ENCODE data around the gene ANAPC15. TPM values are rescaled to one million over a fixed set of nuclear protein-coding genes. Genes with fewer than 3 reads are reported as not detected.
A peak's percentile ranks its signal among the peaks of the same experiment; 100 is the strongest.

The ANAPC15 gene
- total RNA-seq, 1 donor, result 24.5 TPM

DNA sequence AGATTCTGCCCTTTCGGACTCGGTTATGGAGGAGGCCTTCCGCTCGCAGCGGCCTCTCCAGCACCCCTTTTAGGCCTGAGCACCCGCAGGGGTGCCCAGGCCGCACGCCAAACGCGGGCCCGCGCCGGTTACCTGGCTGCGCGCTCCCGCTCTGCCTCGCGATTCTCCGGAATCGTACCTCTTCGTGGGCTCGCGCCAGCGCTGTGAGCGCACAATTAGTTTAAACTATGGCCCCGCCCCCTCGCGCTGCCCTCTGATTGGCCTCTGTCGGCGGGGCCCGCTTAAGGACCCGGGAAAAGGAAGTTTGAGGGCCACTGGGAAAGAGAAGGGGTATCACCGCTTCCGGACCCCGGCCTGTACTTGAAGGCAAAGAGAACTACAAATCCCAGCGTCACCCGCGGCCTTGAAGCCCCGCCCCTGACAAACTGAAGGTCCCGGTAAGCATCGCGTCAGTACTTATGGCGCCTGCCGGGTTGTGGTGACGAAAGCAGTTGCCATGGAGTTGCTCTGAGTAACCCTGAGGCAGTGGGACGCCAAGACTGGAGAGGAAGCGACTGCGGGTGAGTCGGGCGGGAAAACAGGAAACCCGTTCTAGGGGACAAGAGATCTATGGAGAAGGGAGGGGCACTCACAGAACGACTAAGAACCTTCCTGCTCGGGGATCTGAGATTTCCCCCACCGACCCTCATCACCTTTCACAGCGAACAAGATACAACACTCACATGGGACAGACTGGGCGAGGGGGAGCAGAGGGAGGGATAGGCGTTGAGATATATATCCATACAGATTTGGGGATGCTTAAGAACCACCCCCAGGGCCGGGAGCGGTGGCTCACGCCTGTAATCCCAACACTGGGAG is 31.9 kb downstream of the ANAPC15 start, which contains the start of the genes LRRC51 and NUMA1:
Gene LRRC51, plus strand, starts transcription at position 525 of the 858 bp plus-strand sequence. CDS start 8,234 bp downstream, outside the sequence.
Gene NUMA1, minus strand, starts transcription at position 217 of the 858 bp plus-strand sequence. CDS start 44,599 bp downstream, outside the sequence.
- DNase-seq (ENCODE audit: low read depth), result peak; percentile 100
- TF ChIP-seq, protein P1, sequence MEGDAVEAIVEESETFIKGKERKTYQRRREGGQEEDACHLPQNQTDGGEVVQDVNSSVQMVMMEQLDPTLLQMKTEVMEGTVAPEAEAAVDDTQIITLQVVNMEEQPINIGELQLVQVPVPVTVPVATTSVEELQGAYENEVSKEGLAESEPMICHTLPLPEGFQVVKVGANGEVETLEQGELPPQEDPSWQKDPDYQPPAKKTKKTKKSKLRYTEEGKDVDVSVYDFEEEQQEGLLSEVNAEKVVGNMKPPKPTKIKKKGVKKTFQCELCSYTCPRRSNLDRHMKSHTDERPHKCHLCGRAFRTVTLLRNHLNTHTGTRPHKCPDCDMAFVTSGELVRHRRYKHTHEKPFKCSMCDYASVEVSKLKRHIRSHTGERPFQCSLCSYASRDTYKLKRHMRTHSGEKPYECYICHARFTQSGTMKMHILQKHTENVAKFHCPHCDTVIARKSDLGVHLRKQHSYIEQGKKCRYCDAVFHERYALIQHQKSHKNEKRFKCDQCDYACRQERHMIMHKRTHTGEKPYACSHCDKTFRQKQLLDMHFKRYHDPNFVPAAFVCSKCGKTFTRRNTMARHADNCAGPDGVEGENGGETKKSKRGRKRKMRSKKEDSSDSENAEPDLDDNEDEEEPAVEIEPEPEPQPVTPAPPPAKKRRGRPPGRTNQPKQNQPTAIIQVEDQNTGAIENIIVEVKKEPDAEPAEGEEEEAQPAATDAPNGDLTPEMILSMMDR (IDR thresholded peaks at IDR 0.05; ENCODE audit: insufficient read depth, low read length), result no peak
- peak within 1 kb of the TSS; percentile 82 for H3K4me3 ChIP-seq (ENCODE audit: low read depth, low read length)

DNA sequence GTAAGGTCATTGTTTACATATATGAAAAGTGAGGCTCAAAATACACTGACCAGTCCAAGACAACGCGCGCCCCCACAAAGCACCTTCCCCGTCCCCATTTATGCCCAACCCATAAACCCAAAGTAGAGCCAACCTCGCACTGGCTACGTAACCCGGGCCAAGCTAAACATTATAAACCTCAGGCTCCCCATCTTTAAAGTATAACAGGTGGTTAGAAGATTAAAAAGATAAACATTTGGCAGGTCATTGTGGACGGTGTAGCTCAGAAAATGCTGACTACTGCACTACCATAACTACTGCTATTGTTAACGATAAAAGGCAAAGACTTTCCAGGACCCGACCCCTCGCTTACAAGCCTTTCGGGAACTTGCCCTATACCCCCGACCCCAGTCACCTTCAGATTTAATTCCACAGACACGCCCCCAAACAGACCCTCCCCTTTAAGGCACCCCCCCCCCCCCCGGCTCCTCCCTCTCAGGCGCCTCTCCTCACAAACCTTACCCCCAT is 32.6 kb downstream of the ANAPC15 start:
- H3K4me3 ChIP-seq (ENCODE audit: low read depth, low read length), result peak overlapping the region; percentile 80
- peak; percentile 17 for DNase-seq (ENCODE audit: low read depth)
- TF ChIP-seq, protein P1 (IDR thresholded peaks at IDR 0.05; ENCODE audit: insufficient read depth, low read length), result no peak

DNA sequence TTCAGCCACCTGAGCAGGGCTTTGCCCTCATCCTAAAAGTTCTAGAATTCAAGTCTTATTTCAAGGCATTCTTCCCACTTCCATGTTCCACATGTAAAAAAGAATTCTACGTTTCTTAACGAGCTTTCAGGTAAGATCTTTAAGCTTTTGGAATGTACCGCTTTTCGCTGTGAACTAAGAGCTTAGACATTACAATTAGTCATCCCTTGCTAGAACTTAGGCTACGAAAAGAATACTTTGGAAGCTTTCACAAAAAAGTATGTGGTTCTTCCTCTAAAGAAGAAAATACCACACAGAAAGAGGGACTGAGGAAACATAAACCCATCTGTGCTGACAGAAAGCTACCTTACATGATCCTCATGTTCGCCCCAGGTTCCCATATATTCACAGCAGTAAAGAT is 34.0 kb downstream of the ANAPC15 start:
- peak overlapping the region; percentile 80 for H3K4me3 ChIP-seq (ENCODE audit: low read depth, low read length)
- DNase-seq (ENCODE audit: low read depth), result peak; percentile 37
- TF ChIP-seq, protein P1 (IDR thresholded peaks at IDR 0.05; ENCODE audit: insufficient read depth, low read length), result no peak

DNA sequence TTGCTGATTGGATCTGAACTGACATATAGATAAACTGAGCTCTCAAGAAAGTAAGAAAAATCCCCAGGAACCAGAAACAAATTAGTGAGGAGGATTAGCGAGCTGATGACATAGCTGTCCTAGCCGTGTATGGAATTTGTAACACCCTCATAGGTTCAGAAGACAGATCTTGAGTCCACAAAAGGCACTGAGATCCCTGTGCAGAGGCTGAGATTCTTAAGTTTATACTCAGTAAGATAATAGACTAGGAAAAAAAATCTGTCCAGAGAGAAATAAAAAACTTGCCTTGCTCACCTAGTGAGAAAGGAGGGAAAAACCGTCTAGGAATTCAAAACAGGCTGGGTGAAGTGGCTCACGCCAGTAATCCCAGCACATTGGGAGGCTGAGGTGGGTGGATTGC is 36.7 kb downstream of the ANAPC15 start:
- no peak for DNase-seq (ENCODE audit: low read depth)
- H3K4me3 ChIP-seq (ENCODE audit: low read depth, low read length), result no peak overlapping the region
- TF ChIP-seq, protein P1 (IDR thresholded peaks at IDR 0.05; ENCODE audit: insufficient read depth, low read length), result no peak

DNA sequence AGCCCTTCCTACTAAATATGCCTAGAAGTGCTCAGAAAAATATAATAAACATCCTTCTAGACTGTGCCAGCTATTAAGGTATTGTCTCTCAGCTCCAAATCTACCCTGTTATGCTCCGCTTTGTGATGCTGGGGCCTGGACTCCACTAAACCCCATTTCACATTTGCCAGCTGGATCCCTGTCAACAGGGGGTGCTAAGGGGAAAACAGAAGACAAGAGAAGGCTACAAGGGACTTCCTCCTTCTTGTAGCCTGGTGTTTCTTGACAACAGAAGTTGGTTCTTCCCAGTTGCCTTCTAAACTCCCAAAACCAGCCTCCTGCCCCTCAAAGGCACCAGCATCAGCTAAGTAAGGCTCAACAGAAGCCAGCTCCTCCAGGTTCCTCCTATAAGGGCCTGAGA is 37.4 kb downstream of the ANAPC15 start:
- no peak overlapping the region for H3K4me3 ChIP-seq (ENCODE audit: low read depth, low read length)
- TF ChIP-seq, protein P1 (IDR thresholded peaks at IDR 0.05; ENCODE audit: insufficient read depth, low read length), result no peak
- no peak for DNase-seq (ENCODE audit: low read depth)

DNA sequence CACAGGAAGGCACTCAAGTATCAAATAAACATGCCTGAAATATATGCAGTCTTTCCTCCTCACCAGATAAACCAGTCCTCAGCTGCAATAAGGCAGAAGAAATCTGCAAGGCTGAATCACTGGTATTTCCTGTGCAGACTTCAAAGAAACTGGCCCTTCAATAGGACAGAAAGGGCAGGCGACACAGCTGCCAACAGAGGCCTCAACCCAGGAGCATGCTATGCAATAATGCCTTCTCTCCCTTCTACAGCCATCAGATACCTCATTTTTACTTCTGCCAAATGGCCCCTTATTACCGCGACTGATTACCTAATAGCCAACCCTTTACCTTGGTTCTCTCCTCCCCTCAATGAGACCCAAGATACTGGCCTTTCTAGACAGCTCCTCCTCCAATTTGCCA is 40.1 kb downstream of the ANAPC15 start:
- H3K4me3 ChIP-seq (ENCODE audit: low read depth, low read length), result no peak overlapping the region
- TF ChIP-seq, protein P1 (IDR thresholded peaks at IDR 0.05; ENCODE audit: insufficient read depth, low read length), result no peak
- DNase-seq (ENCODE audit: low read depth), result peak; percentile 84

All from fibroblast of the aortic adventitia (primary cell).